ENCODE measurements around the gene PKNOX2.

PKNOX2 gene

GRCh38 chr11:125372088-125372487 is 207.5 kb downstream of the PKNOX2 start:
- DNase-seq (ENCODE audit: extremely low read depth, insufficient read length), result no peak
- H3K27me3 ChIP-seq (replicated peaks; ENCODE audit: control insufficient read depth, insufficient read depth, low read length), result peaks cover 4% of the 10 kb centered on the region

DNA sequence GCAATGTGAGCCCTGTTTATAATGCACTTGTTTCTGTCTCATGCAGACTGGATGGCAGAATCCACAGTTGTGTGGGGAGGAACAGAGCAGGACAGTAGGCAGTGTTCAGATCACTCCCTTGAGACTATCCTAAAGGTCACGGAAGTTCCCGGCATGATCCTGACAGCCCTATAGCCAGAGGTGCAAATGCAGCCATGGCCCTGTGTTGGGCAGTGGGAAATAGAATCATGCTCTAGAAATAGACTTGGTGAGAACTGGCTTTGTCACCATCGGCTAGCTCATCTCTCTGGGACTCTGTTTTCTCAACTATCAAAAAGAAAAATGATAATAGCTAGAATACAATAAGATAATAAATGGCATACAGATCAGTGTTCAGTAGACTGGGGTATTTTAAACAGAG is 208.4 kb downstream of the PKNOX2 start:
- no peaks in the 10 kb centered on the region for H3K36me3 ChIP-seq (ENCODE audit: control insufficient read depth, insufficient read depth, low read length)
- DNase-seq (ENCODE audit: extremely low read depth, insufficient read length), result no peak
- peaks cover 4% of the 10 kb centered on the region for H3K27me3 ChIP-seq (replicated peaks; ENCODE audit: control insufficient read depth, insufficient read depth, low read length)
- H3K4me3 ChIP-seq (replicated peaks; ENCODE audit: low read depth, low read length), result no peak overlapping the region
- TF ChIP-seq, protein P1, sequence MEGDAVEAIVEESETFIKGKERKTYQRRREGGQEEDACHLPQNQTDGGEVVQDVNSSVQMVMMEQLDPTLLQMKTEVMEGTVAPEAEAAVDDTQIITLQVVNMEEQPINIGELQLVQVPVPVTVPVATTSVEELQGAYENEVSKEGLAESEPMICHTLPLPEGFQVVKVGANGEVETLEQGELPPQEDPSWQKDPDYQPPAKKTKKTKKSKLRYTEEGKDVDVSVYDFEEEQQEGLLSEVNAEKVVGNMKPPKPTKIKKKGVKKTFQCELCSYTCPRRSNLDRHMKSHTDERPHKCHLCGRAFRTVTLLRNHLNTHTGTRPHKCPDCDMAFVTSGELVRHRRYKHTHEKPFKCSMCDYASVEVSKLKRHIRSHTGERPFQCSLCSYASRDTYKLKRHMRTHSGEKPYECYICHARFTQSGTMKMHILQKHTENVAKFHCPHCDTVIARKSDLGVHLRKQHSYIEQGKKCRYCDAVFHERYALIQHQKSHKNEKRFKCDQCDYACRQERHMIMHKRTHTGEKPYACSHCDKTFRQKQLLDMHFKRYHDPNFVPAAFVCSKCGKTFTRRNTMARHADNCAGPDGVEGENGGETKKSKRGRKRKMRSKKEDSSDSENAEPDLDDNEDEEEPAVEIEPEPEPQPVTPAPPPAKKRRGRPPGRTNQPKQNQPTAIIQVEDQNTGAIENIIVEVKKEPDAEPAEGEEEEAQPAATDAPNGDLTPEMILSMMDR (IDR thresholded peaks at IDR 0.05; ENCODE audit: insufficient read depth, low read length, poor library complexity, severe bottlenecking), result no peak

More at GRCh38 chr11:125372088-125372487, 207.5 kb downstream of the PKNOX2 start:
- Histone ChIP-seq H3K4me3 (replicated peaks; ENCODE audit: low read depth, low read length) (no peak overlapping the region), H3K36me3 (ENCODE audit: control insufficient read depth, insufficient read depth, low read length) (no peaks in the 10 kb centered on the region)
- TF ChIP-seq, protein P1 (IDR thresholded peaks at IDR 0.05; ENCODE audit: insufficient read depth, low read length, poor library complexity, severe bottlenecking), result no peak

- no peaks in the 10 kb centered on the region for H3K36me3 ChIP-seq (ENCODE audit: control insufficient read depth, insufficient read depth, low read length)
- no peak for DNase-seq (ENCODE audit: extremely low read depth, insufficient read length)
- peaks cover 4% of the 10 kb centered on the region for H3K27me3 ChIP-seq (replicated peaks; ENCODE audit: control insufficient read depth, insufficient read depth, low read length)
- no peak overlapping the region for H3K4me3 ChIP-seq (replicated peaks; ENCODE audit: low read depth, low read length)
- TF ChIP-seq, protein P1 (IDR thresholded peaks at IDR 0.05; ENCODE audit: insufficient read depth, low read length, poor library complexity, severe bottlenecking), result no peak
These were observed 209.2 kb downstream of the PKNOX2 start for GRCh38 chr11:125373426-125374391.

GRCh38 chr11:125374398-125374797 is 209.8 kb downstream of the PKNOX2 start:
- no peak for DNase-seq (ENCODE audit: extremely low read depth, insufficient read length)
- peaks cover 4% of the 10 kb centered on the region for H3K27me3 ChIP-seq (replicated peaks; ENCODE audit: control insufficient read depth, insufficient read depth, low read length)
- TF ChIP-seq, protein P1 (IDR thresholded peaks at IDR 0.05; ENCODE audit: insufficient read depth, low read length, poor library complexity, severe bottlenecking), result no peak
- no peaks in the 10 kb centered on the region for H3K36me3 ChIP-seq (ENCODE audit: control insufficient read depth, insufficient read depth, low read length)
- no peak overlapping the region for H3K4me3 ChIP-seq (replicated peaks; ENCODE audit: low read depth, low read length)

DNA sequence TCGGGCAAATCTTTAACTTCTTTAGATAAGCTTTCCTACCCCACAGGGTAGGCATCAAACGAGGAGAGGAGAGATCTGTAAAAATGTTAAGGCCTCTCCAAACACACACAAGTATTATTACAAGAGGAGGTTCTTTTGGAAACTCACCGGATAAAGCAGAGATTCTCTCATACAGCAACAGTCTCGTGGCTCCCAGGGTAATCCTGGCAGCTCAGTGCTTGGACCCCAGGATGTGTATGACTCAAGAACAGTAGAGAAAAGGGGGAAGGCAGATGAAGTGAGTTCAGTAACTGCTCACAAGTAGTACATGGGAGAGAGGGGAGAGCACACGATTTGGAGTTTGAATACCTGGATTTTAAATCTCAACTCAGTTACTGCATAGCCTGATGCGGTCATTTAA is 210.6 kb downstream of the PKNOX2 start:
- TF ChIP-seq, protein P1 (IDR thresholded peaks at IDR 0.05; ENCODE audit: insufficient read depth, low read length, poor library complexity, severe bottlenecking), result no peak
- Histone ChIP-seq H3K4me3 (replicated peaks; ENCODE audit: low read depth, low read length) (no peak overlapping the region), H3K36me3 (ENCODE audit: control insufficient read depth, insufficient read depth, low read length) (no peaks in the 10 kb centered on the region), H3K27me3 (replicated peaks; ENCODE audit: control insufficient read depth, insufficient read depth, low read length) (peaks cover 4% of the 10 kb centered on the region)
- no peak for DNase-seq (ENCODE audit: extremely low read depth, insufficient read length)
